Right atrium auricular region (tissue), 2 donors: ENCODE results near the gene STIP1. TPM values are rescaled to one million over a fixed set of nuclear protein-coding genes. Genes with fewer than 3 reads are reported as not detected.
A peak's percentile ranks its signal among the peaks of the same experiment; 100 is the strongest.
"Not testable (repeated sequence)": the region's sequence is repeated elsewhere in the genome, so short reads cannot be mapped to it uniquely, and the experiment has no call there.

ENCODE experiments used
- DNase-seq: peaks from one replicate; pipeline ENCODE4 v3.0.0-alpha.2; 2019; ENCODE audit warnings: low spot score
- H3K27ac ChIP-seq, 2 donors: fragments of 200-600 bp; sonication (generic); 1 replicate in 1 of 2; 2 replicates in 1 of 2; pipeline ENCODE4 v1.5.1; 2016 to 2019
- H3K27me3 ChIP-seq, 2 donors: fragments of 200-600 bp; sonication (generic); one replicate each; pipeline versions ENCODE4 v1.5.1 to v1.6.0; 2017 to 2019
- H3K36me3 ChIP-seq: fragments of 200-600 bp; sonication (generic); one replicate; pipeline ENCODE4 v1.5.1; 2016
- H3K4me1 ChIP-seq, 2 donors: fragments of 200-600 bp; sonication (generic); one replicate each; pipeline versions ENCODE4 v1.5.1 to v1.6.0; 2017 to 2019
- H3K4me3 ChIP-seq, 2 donors: fragments of 200-600 bp; sonication (generic); 1 replicate in 1 of 2; 2 replicates in 1 of 2; pipeline ENCODE4 v1.5.1; 2017 to 2019; ENCODE audit warnings: mild to moderate bottlenecking in 1 of 2, moderate library complexity in 1 of 2
- H3K9me3 ChIP-seq, 2 donors: fragments of 200-600 bp; sonication (generic); one replicate each; pipeline ENCODE4 v1.5.1; 2019
- CTCF ChIP-seq, 2 donors: fragments of 200-600 bp; sonication (generic); IDR thresholded peaks; one replicate each; pipeline ENCODE4 v1.5.1; 2019; ENCODE audit warnings: antibody characterized with exemption in 2 of 2
- total RNA-seq, 2 donors: library from RNA; depleted of rRNA; stranded (reverse); fragments of >200 nt; gene quantifications; one replicate each; pipeline ENCODE4 v1.1.0, GENCODE V29; 2016

Gene STIP1
- total RNA-seq, 2 donors from 2014 or later, result 88.9 to 114 TPM

DNA sequence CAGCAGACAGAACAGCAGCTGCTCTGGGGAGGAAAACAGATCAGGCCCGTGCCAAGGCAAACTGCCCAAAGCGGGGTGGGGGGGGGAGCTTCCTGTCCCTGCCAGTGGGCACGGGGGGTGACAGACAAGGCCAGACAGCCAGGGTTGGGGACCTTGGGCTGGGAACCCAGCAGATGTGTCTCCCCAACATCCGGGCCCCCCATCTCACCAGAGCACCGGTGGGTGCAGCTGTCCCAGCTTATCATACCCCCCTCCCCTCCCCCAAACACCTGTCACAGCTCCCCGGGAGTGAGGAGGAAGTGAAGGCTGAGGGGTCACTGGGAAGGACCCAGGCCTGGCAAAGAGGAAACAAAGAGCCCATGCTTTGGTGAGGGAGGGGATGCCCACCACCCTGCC, 59.4 kb downstream of the STIP1 start:
- Histone ChIP-seq H3K9me3 (no peaks in the 10 kb centered on the region), H3K27me3 (no peaks in the 10 kb centered on the region), H3K27ac (peak overlapping the region; percentile 88 to 91), H3K36me3 (peaks cover 10% of the 10 kb centered on the region), H3K4me3 (peak overlapping the region; percentile 74 to 82), H3K4me1 (peaks cover 0 to 47% of the 10 kb centered on the region in 2 donors)
- TF ChIP-seq CTCF (IDR thresholded peaks at IDR 0.05), result no peak
- DNase-seq, result no peak

- H3K27ac ChIP-seq, result peak overlapping the region; percentile 88 to 91
- no peaks in the 10 kb centered on the region for H3K9me3 ChIP-seq
- DNase-seq, result peak; percentile 88
- TF ChIP-seq CTCF (IDR thresholded peaks at IDR 0.05), result no peak
- peaks cover 0 to 51% of the 10 kb centered on the region in 2 donors for H3K4me1 ChIP-seq
- H3K36me3 ChIP-seq, result peaks cover 10% of the 10 kb centered on the region
- H3K4me3 ChIP-seq, result peak overlapping the region; percentile 74 to 82
- H3K27me3 ChIP-seq, result no peaks in the 10 kb centered on the region
Measured at GRCh38 chr11:64245797-64246620, 60.0 kb downstream of the STIP1 start.

DNA sequence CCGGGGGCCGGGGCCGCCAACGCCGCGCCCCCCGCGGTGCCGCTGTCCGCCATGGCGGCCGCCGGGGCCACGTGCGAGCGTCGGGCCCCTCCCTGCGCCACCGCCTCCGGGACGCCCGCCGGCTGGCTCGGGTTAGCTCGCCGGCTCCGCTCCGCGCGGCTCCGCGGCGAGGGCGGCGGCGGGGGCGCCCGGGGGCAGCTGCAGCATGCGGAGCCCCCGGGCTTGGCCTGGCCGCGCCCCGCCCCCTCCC, 60.6 kb downstream of the STIP1 start:
- H3K9me3 ChIP-seq, H3K27me3 ChIP-seq, DNase-seq: not testable (repeated sequence)
- H3K4me3 ChIP-seq, result peak overlapping the region; percentile 74 to 82
- H3K4me1 ChIP-seq, result peaks cover 0 to 52% of the 10 kb centered on the region in 2 donors
- H3K36me3 ChIP-seq, result peaks cover 10% of the 10 kb centered on the region
- H3K27ac ChIP-seq, result peak overlapping the region; percentile 88 to 95

DNA sequence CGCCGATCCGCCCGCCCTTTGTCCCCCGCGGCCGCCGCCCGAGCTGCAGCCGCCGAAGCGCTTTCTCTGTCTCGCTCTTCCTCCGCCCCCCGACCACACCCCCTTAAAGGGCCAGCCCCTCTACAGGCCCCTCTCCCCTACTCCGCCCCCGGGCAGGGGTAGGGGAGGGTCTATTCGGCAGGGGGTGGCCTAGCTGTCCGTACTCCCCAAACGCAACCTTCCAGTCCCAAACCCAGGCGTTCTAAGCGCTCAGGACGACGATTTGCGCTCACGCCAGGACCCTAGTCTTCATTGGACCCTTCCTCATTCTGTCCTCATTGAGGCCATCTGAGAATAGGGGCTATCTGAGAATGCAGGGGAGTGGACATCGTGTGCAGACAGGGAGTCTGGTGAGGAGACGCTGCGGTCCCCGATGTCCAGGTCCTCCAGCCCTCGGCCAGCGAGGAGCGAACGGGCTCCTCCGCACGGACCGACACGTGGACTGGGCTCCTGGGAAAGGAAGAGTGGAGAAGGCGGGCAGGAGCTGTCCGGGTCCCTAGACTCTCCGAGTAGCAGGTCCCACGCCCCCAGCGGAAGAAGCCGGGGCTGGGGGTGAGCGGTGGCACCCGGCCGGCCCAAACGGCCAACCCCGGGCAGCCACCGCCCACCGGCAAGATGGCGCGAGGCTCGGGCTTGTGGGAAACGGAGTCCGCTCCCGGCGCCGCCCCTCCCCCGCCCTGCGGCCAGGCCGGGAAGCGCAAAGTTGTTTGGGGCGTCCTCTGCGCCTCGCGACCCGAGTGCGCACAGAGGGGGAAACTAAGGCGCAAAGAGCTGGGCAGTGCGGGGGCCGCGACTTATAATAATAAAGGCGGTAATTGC, 61.1 kb downstream of the STIP1 start, which contains the start of gene PPP1R14B:
PPP1R14B (minus strand) TSS at position 73 of the 858 bp plus-strand sequence. CDS start 270 bp downstream, outside the sequence.
- no peaks in the 10 kb centered on the region for H3K9me3 ChIP-seq

DNA sequence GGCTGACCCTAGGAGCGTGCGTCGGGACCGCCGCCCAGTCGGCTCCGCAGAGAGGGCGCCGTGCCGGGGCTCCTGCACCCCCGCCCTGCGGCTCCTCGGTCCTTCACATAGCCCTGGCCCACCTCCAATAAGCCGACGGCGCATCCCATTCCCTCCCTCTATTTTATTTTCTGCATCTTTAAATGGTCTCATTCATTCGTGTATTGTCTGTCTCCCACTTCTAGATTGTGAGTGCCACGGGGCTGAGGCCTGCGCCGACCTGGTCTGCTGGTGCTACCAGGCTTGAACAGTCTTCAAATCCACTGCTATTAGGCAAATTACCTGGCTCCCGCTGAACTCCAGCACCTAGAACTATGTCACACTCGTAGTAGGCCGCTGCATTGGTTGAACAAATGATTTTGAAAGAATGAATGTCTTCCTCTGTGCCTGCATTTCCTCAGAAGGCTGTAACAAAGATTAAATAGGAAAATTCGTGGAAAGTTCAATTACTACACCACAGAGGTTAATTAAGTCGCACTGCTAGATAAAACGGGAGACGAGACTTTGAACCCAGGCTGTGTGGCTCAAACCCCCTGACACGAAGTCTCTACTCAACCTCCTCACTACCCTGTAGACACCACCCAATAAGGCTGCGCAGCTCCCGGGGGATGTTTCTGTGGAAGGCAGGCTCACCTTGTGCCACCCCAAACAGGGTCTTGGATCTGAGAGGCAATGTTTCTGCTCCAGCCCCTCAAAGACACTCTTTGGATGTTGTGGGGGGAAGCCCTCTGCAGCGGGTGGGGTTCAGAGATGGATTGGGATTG, 62.0 kb downstream of the STIP1 start:
- peak overlapping the region; percentile 56 to 74 for H3K4me3 ChIP-seq
- H3K9me3 ChIP-seq, result no peaks in the 10 kb centered on the region
- DNase-seq, result no peak
- peaks cover 10% of the 10 kb centered on the region for H3K36me3 ChIP-seq
- H3K27me3 ChIP-seq, result no peaks in the 10 kb centered on the region
- peaks cover 0 to 54% of the 10 kb centered on the region in 2 donors for H3K4me1 ChIP-seq
- H3K27ac ChIP-seq, result peak overlapping the region; percentile 87 to 95
- no peak for TF ChIP-seq CTCF (IDR thresholded peaks at IDR 0.05)

More for the DNA sequence above, 61.1 kb downstream of the STIP1 start, which contains the start of gene PPP1R14B:
- peak in 1 of 2 donors; percentile 44 for TF ChIP-seq CTCF (IDR thresholded peaks at IDR 0.05)
- H3K4me3 ChIP-seq, result peak within 1 kb of the TSS; percentile 74 to 82
- peaks cover 0 to 54% of the 10 kb centered on the region in 2 donors for H3K4me1 ChIP-seq
- H3K27ac ChIP-seq, result peak within 1 kb of the TSS; percentile 88 to 95
- H3K27me3 ChIP-seq, result no peaks in the 10 kb centered on the region
- peak; percentile 89 for DNase-seq
- peaks cover 10% of the 10 kb centered on the region for H3K36me3 ChIP-seq
